Heart left ventricle (tissue), 16 donors: ENCODE data around the gene PRSS50. TPM values are rescaled to one million over a fixed set of nuclear protein-coding genes. Genes with fewer than 3 reads are reported as not detected.

Experiments used
- ATAC-seq, 4 donors: fragments of 200-7000 bp; cut with Tn5 transposase; one replicate each; pipeline ENCODE4 v1.9.1; 2020 to 2022; ENCODE audit warnings: moderate library complexity in 4 of 4, mild to moderate bottlenecking in 3 of 4, moderate number of reproducible peaks in 1 of 4
- DNase-seq, 5 donors: peaks; one replicate each; pipeline ENCODE4 v3.0.0-alpha.2; 2020
- H3K27ac ChIP-seq, 12 donors: fragments of 200-600 bp; sonication (generic) in 4 of 12; one replicate each; pipeline versions ENCODE4 v1.5.0 to v1.8.0; 2016 to 2022; ENCODE audit warnings: mild to moderate bottlenecking in 2 of 12
- H3K27me3 ChIP-seq, 9 donors: fragments of 200-600 bp; sonication (generic) in 2 of 9; one replicate each; pipeline versions ENCODE4 v1.5.1 to v1.8.0; 2016 to 2022; ENCODE audit warnings: mild to moderate bottlenecking in 3 of 9
- H3K36me3 ChIP-seq, 9 donors: fragments of 200-600 bp; sonication (generic) in 2 of 9; one replicate each; pipeline versions ENCODE4 v1.5.0 to v1.8.0; 2018 to 2022; ENCODE audit warnings: mild to moderate bottlenecking in 2 of 9
- H3K4me1 ChIP-seq, 12 donors: fragments of 200-600 bp; sonication (generic) in 4 of 12; one replicate each; pipeline versions ENCODE4 v1.5.0 to v1.8.0; 2016 to 2022; ENCODE audit warnings: mild to moderate bottlenecking in 3 of 12
- H3K4me3 ChIP-seq, 12 donors: fragments of 200-600 bp; sonication (generic) in 4 of 12; one replicate each; pipeline versions ENCODE4 v1.5.0 to v1.8.0; 2017 to 2022; ENCODE audit warnings: mild to moderate bottlenecking in 9 of 12, moderate library complexity in 4 of 12
- H3K9me3 ChIP-seq, 12 donors: fragments of 200-600 bp; sonication (generic) in 4 of 12; one replicate each; pipeline versions ENCODE4 v1.5.0 to v1.8.0; 2016 to 2022; ENCODE audit warnings: mild to moderate bottlenecking in 1 of 12
- CTCF ChIP-seq, 12 donors: fragments of 200-600 bp; sonication (generic) in 4 of 12; IDR thresholded peaks; one replicate each; pipeline versions ENCODE4 v1.5.0 to v1.8.0; 2018 to 2022; ENCODE audit warnings: antibody characterized with exemption in 12 of 12, mild to moderate bottlenecking in 5 of 12
- POLR2A ChIP-seq, 2 donors: fragments of 450-650 bp; IDR thresholded peaks; one replicate each; pipeline ENCODE4 v1.6.1; 2017; ENCODE audit warnings: antibody characterized with exemption in 2 of 2, mild to moderate bottlenecking in 2 of 2, moderate library complexity in 2 of 2
- WGBS, 4 donors: extraction: QIAGEN DNeasy Blood & Tissue Kit in 2 of 4; methylation state at CpG; one replicate each; pipeline versions ENCODE4 v1.1.5 to v1.1.7; 2013 to 2018; 5-methylcytosine and 5-hydroxymethylcytosine counted together
- intact Hi-C, 10 donors: fragments of 100-400 bp; cut with DNase I; formaldehyde crosslinking; loops; one replicate each; pipeline versions ENCODE4 v1.11.1 to v1.14.2; 2022
- polyA plus RNA-seq, 2 donors: library from polyadenylated mRNA; stranded (reverse); fragments of 200-250 nt; gene quantifications; one replicate each; pipeline ENCODE4 v1.2.3, GENCODE V29; 2013
- total RNA-seq, 9 donors: library from RNA; depleted of rRNA in 2 of 9; stranded (reverse); fragments of >200 nt in 2 of 9; fragmentation: NEBNext Ultra II Directional in 3 of 9; extraction: Animal tissue kit (Norgen Biotek cat#: 25700) in 3 of 9; gene quantifications; one replicate each; pipeline versions ENCODE4 v1.1.0 to v1.2.4, GENCODE V29; 2016 to 2023
- donor health status: ischemic (EF 13 %, LVEDD 7.1; RV severe dilation, severe dysfunction).
- donor health status: healthy with polysubstance abuse.
- donor health status: DM: no; HTN: yes; CAD: no.
- donor health status: DM: no; HTN: no; CAD: no.
- donor health status: ischemic (EF 25% LVEDD 6.9; RV normal size, moderate dysfunction).
- donor health status: ischemic (EF 25% LVEDD 5.7; RV mildly dilated, moderate dysfunction).
- donor health status: healthy.
- donor health status: DM: yes; HTN: yes; CAD: no.
- donor health status: ischemic (EF 35%, LVEDD 5.7; RV mildly dilated, moderate dysfunction).
- donor health status: nonischemic (EF 11% LVEDD 7.7; RV severe dilation, severe dysfunction).
- donor health status: DM: yes; HTN: yes; CAD: no.
- donor health status: PGD.
- donor health status: ischemic (EF 29% LVEDD 5.4; RV normal size, mild dysfunction).
- donor health status: nonischemic (EF 23%, LVEDD 6.1; RV moderate dilation, normal function).

PRSS50 gene
- total and polyA plus RNA-seq, 11 donors = 0.06 to 0.65 (median 0.35) TPM; not detected in 2

- ATAC-seq = no peak
- 90 to 100% (median 97%) methylated on average over 2 to 4 of the region's 4 CpGs for WGBS, 4 donors
Observed at GRCh38 chr3:46670891-46671427, 46.7 kb downstream of the PRSS50 start.

GRCh38 chr3:46670000-46670890 is 47.4 kb downstream of the PRSS50 start:
- H3K9me3 ChIP-seq = no peaks in the 10 kb centered on the region
- TF ChIP-seq CTCF (IDR thresholded peaks at IDR 0.05) = no peak
- no peak for TF ChIP-seq POLR2A (IDR thresholded peaks at IDR 0.05)
- peaks cover 0 to 48% (median 31%) of the 10 kb centered on the region in 9 donors for H3K36me3 ChIP-seq
- no peak overlapping the region for H3K4me3 ChIP-seq
- peak overlapping the region in 1 of 12 donors; percentile 90 for H3K27ac ChIP-seq
- peak in 4 of 5 donors; percentile 4 to 24 (median 20) for DNase-seq
- ATAC-seq = no peak
- H3K27me3 ChIP-seq = no peaks in the 10 kb centered on the region
- H3K4me1 ChIP-seq = peaks cover 0 to 33% (median 19%) of the 10 kb centered on the region in 12 donors
- intact Hi-C loops = loop anchor here in 1 of 10 donors (5.0 to 10.0 kb wide), 2 partner anchors 105 to 192 kb away; partner anchors contain the start of genes LRRC2 and MYL3
- 83 to 93% (median 89%) methylated on average over 17 of the region's 17 CpGs for WGBS, 4 donors

More at GRCh38 chr3:46670891-46671427, 46.7 kb downstream of the PRSS50 start:
- Histone ChIP-seq H3K4me1 (peaks cover 0 to 29% (median 11%) of the 10 kb centered on the region in 12 donors), H3K4me3 (no peak overlapping the region), H3K9me3 (no peaks in the 10 kb centered on the region), H3K27me3 (no peaks in the 10 kb centered on the region), H3K36me3 (peaks cover 0 to 55% (median 36%) of the 10 kb centered on the region in 9 donors), H3K27ac (no peak overlapping the region)
- TF ChIP-seq POLR2A (IDR thresholded peaks at IDR 0.05) (no peak), CTCF (IDR thresholded peaks at IDR 0.05) (no peak)
- peak in 3 of 5 donors; percentile 17 to 53 (median 20) for DNase-seq
- intact Hi-C loops = no loop called here

- 64 to 78% (median 67%) methylated on average over 5 to 9 of the region's 9 CpGs for WGBS, 4 donors
- TF ChIP-seq CTCF (IDR thresholded peaks at IDR 0.05) (no peak), POLR2A (IDR thresholded peaks at IDR 0.05) (no peak)
- intact Hi-C loops = loop anchor here in 1 of 10 donors (5.0 to 10.0 kb wide), 2 partner anchors 105 to 193 kb away; partner anchors contain the start of genes LRRC2 and MYL3
- DNase-seq = peak; percentile 3 to 60 (median 22)
- Histone ChIP-seq H3K27me3 (no peaks in the 10 kb centered on the region), H3K4me3 (no peak overlapping the region), H3K36me3 (peaks cover 0 to 41% (median 24%) of the 10 kb centered on the region in 9 donors), H3K27ac (peak overlapping the region in 2 of 12 donors; percentile 30 to 90), H3K4me1 (peaks cover 0 to 37% (median 21%) of the 10 kb centered on the region in 12 donors), H3K9me3 (no peaks in the 10 kb centered on the region)
- no peak for ATAC-seq
Observed at GRCh38 chr3:46669191-46669999, 48.3 kb downstream of the PRSS50 start.
